SH-SY5Y (cell line): ENCODE measurements around the gene SLC2A6.

Source experiments
- GATA2 ChIP-seq: IDR thresholded peaks from 2 replicates; pipeline ENCODE4 v1.6.1; 2011; ENCODE audit warnings: mild to moderate bottlenecking, low read depth, low read length
- GATA3 ChIP-seq: IDR thresholded peaks from 2 replicates; pipeline ENCODE4 v1.6.1; 2011; ENCODE audit warnings: low read depth, mild to moderate bottlenecking, low read length, moderate library complexity

- TF ChIP-seq GATA3 (no peak), GATA2 (no peak)
These were observed 49.7 kb downstream of the SLC2A6 start for GRCh38 chr9:133429214-133429613.
